Measurements from ENCODE around the gene ELANE.

ELANE gene

GRCh38 chr19:872266-872951 lies 20.3 kb downstream of the ELANE start:
- peak; percentile 79 for DNase-seq
- Histone ChIP-seq H3K9me3 (ENCODE audit: insufficient read depth, low read length, severe bottlenecking) (no peaks in the 10 kb centered on the region), H3K4me1 (ENCODE audit: insufficient read depth, low read length) (no peaks in the 10 kb centered on the region), H3K79me2 (ENCODE audit: insufficient read depth, low read length) (no peaks in the 10 kb centered on the region), H3K36me3 (ENCODE audit: insufficient read depth, low read length) (peaks cover 74% of the 10 kb centered on the region), H3K27me3 (ENCODE audit: insufficient read depth, low read length, poor library complexity) (no peaks in the 10 kb centered on the region), H4K20me1 (ENCODE audit: insufficient read depth, low read length) (peaks cover 5% of the 10 kb centered on the region), H3K4me3 (ENCODE audit: low read depth in 1 of 2, low read length in 2 of 2) (no peak overlapping the region), H3K9ac (ENCODE audit: low read depth, low read length) (no peak overlapping the region), H3K27ac (ENCODE audit: low read length) (no peak overlapping the region), H2AFZ (ENCODE audit: low read depth, low read length) (no peak overlapping the region), H3K4me2 (ENCODE audit: insufficient read depth, low read length) (no peak overlapping the region)
- ATAC-seq (ENCODE audit: insufficient read depth, low read depth): peak; percentile 66
- TF ChIP-seq, protein P1, sequence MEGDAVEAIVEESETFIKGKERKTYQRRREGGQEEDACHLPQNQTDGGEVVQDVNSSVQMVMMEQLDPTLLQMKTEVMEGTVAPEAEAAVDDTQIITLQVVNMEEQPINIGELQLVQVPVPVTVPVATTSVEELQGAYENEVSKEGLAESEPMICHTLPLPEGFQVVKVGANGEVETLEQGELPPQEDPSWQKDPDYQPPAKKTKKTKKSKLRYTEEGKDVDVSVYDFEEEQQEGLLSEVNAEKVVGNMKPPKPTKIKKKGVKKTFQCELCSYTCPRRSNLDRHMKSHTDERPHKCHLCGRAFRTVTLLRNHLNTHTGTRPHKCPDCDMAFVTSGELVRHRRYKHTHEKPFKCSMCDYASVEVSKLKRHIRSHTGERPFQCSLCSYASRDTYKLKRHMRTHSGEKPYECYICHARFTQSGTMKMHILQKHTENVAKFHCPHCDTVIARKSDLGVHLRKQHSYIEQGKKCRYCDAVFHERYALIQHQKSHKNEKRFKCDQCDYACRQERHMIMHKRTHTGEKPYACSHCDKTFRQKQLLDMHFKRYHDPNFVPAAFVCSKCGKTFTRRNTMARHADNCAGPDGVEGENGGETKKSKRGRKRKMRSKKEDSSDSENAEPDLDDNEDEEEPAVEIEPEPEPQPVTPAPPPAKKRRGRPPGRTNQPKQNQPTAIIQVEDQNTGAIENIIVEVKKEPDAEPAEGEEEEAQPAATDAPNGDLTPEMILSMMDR (IDR thresholded peaks at IDR 0.05; ENCODE audit: borderline replicate concordance, extremely low read depth, low read length, poor library complexity, severe bottlenecking): no peak
- no peak for TF ChIP-seq EZH2 (IDR thresholded peaks at IDR 0.05; ENCODE audit: borderline replicate concordance, low read depth, low read length, severe bottlenecking)

DNA sequence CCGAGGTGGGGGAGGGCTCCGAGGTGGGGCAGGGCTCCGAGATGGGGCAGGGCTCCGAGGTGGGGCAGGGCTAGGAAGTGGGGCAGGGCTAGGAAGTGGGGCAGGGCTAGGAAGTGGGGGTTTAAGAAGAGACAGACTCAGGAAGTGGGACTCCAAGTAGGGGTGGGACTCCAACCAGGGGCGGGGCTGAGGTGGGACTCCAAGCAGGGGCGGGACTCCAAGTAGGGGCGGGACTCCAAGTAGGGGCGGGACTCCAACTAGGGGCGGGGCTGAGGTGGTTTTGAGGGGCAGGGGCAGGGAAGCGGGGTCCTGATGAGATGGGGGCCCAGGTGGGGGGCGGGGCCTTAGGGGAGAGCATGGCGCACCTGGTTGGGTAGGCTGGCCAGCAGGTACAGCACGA lies 21.0 kb downstream of the ELANE start:
- no peak overlapping the region for H3K4me2 ChIP-seq (ENCODE audit: insufficient read depth, low read length)
- H3K36me3 ChIP-seq (ENCODE audit: insufficient read depth, low read length): peaks cover 68% of the 10 kb centered on the region
- TF ChIP-seq, protein P1 (IDR thresholded peaks at IDR 0.05; ENCODE audit: borderline replicate concordance, extremely low read depth, low read length, poor library complexity, severe bottlenecking): no peak
- no peak for TF ChIP-seq EZH2 (IDR thresholded peaks at IDR 0.05; ENCODE audit: borderline replicate concordance, low read depth, low read length, severe bottlenecking)
- no peak overlapping the region for H3K9ac ChIP-seq (ENCODE audit: low read depth, low read length)
- no peaks in the 10 kb centered on the region for H3K27me3 ChIP-seq (ENCODE audit: insufficient read depth, low read length, poor library complexity)
- no peaks in the 10 kb centered on the region for H3K79me2 ChIP-seq (ENCODE audit: insufficient read depth, low read length)
- H3K4me3 ChIP-seq (ENCODE audit: low read depth in 1 of 2, low read length in 2 of 2): no peak overlapping the region
- no peak overlapping the region for H3K27ac ChIP-seq (ENCODE audit: low read length)
- H2AFZ ChIP-seq (ENCODE audit: low read depth, low read length): no peak overlapping the region
- peaks cover 5% of the 10 kb centered on the region; the same call in 1 of the 2 replicates for H4K20me1 ChIP-seq (ENCODE audit: insufficient read depth, low read length)
- DNase-seq (peak; percentile 80), ATAC-seq (ENCODE audit: insufficient read depth, low read depth) (peak; percentile 91)
- H3K9me3 ChIP-seq (ENCODE audit: insufficient read depth, low read length, severe bottlenecking): no peaks in the 10 kb centered on the region
- no peaks in the 10 kb centered on the region for H3K4me1 ChIP-seq (ENCODE audit: insufficient read depth, low read length)

DNA sequence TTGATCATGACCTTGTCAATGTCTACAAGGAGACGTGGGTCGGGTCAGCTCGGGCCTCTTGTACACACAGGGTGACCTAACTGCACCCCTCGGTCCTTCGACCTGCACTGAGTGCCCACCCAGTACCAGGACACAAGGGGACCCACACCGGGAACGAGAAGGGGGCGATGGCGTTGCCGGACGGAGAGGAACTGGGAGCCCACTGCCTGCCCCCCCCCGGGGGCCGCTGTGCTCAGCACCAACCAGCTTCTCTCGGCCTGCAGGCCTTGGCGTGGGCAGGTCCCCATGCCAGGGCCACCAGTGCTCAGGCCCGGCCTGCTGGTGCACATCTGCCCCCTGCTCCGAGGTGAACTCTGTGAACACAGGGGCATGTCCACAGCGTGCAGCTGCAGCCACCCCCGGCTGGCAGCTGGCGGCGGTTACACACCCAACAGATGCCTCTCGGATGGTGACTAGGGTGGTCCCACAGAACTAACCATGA lies 21.5 kb downstream of the ELANE start:
- DNase-seq (no peak), ATAC-seq (ENCODE audit: insufficient read depth, low read depth) (no peak)
- TF ChIP-seq EZH2 (IDR thresholded peaks at IDR 0.05; ENCODE audit: borderline replicate concordance, low read depth, low read length, severe bottlenecking): no peak
- TF ChIP-seq, protein P1 (IDR thresholded peaks at IDR 0.05; ENCODE audit: borderline replicate concordance, extremely low read depth, low read length, poor library complexity, severe bottlenecking): no peak
- Histone ChIP-seq H3K9me3 (ENCODE audit: insufficient read depth, low read length, severe bottlenecking) (no peaks in the 10 kb centered on the region), H4K20me1 (ENCODE audit: insufficient read depth, low read length) (peaks cover 5% of the 10 kb centered on the region; the same call in 1 of the 2 replicates), H3K27me3 (ENCODE audit: insufficient read depth, low read length, poor library complexity) (no peaks in the 10 kb centered on the region), H3K36me3 (ENCODE audit: insufficient read depth, low read length) (peaks cover 62% of the 10 kb centered on the region), H3K9ac (ENCODE audit: low read depth, low read length) (no peak overlapping the region), H3K79me2 (ENCODE audit: insufficient read depth, low read length) (no peaks in the 10 kb centered on the region), H3K4me2 (ENCODE audit: insufficient read depth, low read length) (no peak overlapping the region), H3K4me3 (ENCODE audit: low read depth in 1 of 2, low read length in 2 of 2) (no peak overlapping the region), H3K4me1 (ENCODE audit: insufficient read depth, low read length) (no peaks in the 10 kb centered on the region), H2AFZ (ENCODE audit: low read depth, low read length) (no peak overlapping the region), H3K27ac (ENCODE audit: low read length) (no peak overlapping the region)
